Right cardiac atrium (tissue), 5 donors: ENCODE measurements around the gene C6orf163. TPM values are rescaled to one million over a fixed set of nuclear protein-coding genes. Genes with fewer than 3 reads are reported as not detected.

ENCODE experiments used
- polyA plus RNA-seq: library from polyadenylated mRNA; stranded (reverse); fragments of 200-250 nt; gene quantifications from one replicate; pipeline ENCODE4 v1.2.3, GENCODE V29; 2013
- total RNA-seq, 4 donors: library from RNA; stranded (reverse); fragmentation: NEBNext Ultra II Directional; extraction: Animal tissue kit (Norgen Biotek cat#: 25700); gene quantifications; one replicate each; pipeline ENCODE4 v1.2.1, GENCODE V29; 2021
- donor health status: healthy with polysubstance abuse.
- donor health status: DM: no; HTN: yes; CAD: no.
- donor health status: DM: no; HTN: no; CAD: no.
- donor health status: DM: no; HTN: yes; CAD: no; lungs with severe emphysema.
- donor health status: DM: yes; HTN: yes; CAD: no.

C6orf163 gene
- total and polyA plus RNA-seq, 5 donors: 1.6 to 4.3 (median 2.1) TPM

Other genes starting within 250 kb of the C6orf163 start
- gene CGA, start 249.7 kb upstream of the C6orf163 start, total RNA-seq: under 1 TPM in 2 of 4 donors, not detected in 2; 0.50 to 0.94 TPM
- 0.41 TPM for gene CGA, start 249.7 kb upstream of the C6orf163 start, polyA plus RNA-seq
- 10 to 100 TPM; 46.7 to 58.3 (median 48.7) TPM for gene ZNF292, start 189.2 kb upstream of the C6orf163 start, total RNA-seq
- gene ZNF292, start 189.2 kb upstream of the C6orf163 start, polyA plus RNA-seq: 5.8 TPM
- 10 to 100 TPM; 10.6 to 21.7 (median 16.5) TPM for gene SMIM8, start 22.2 kb upstream of the C6orf163 start, total RNA-seq
- 11.3 TPM for gene SMIM8, start 22.2 kb upstream of the C6orf163 start, polyA plus RNA-seq
- gene GJB7, start 15.5 kb upstream of the C6orf163 start, total RNA-seq: not detected
- gene GJB7, start 15.5 kb upstream of the C6orf163 start, polyA plus RNA-seq: not detected
- under 1 TPM in 3 of 4 donors, not detected in 1; 0.31 to 0.60 (median 0.50) TPM for gene CFAP206, start 63.2 kb downstream of the C6orf163 start, total RNA-seq
- gene CFAP206, start 63.2 kb downstream of the C6orf163 start, polyA plus RNA-seq: 0.14 TPM
- gene SLC35A1, start 128.2 kb downstream of the C6orf163 start, total RNA-seq: 10 to 100 TPM; 13.1 to 17.6 (median 15.1) TPM
- 18.0 TPM for gene SLC35A1, start 128.2 kb downstream of the C6orf163 start, polyA plus RNA-seq
- 10 to 100 TPM; 18.0 to 26.0 (median 21.0) TPM for gene RARS2, start 245.2 kb downstream of the C6orf163 start, total RNA-seq
- 14.5 TPM for gene RARS2, start 245.2 kb downstream of the C6orf163 start, polyA plus RNA-seq
- 10 to 100 TPM; 18.4 to 23.2 (median 20.4) TPM for gene ORC3, start 245.3 kb downstream of the C6orf163 start, total RNA-seq
- 20.9 TPM for gene ORC3, start 245.3 kb downstream of the C6orf163 start, polyA plus RNA-seq